Measurements from ENCODE around the gene TAF12.
A peak's percentile ranks its signal among the peaks of the same experiment; 100 is the strongest.
"Not testable (repeated sequence)": the region's sequence is repeated elsewhere in the genome, so short reads cannot be mapped to it uniquely, and the experiment has no call there.

TAF12 gene

GRCh38 chr1:28644494-28644893 is 1.6 kb upstream of the TAF12 start:
- no peak for DNase-seq

- no peak for DNase-seq
Measured at GRCh38 chr1:28642056-28642846, 616 bp downstream of the TAF12 start.

GRCh38 chr1:28640766-28641165 is 2.1 kb downstream of the TAF12 start:
- DNase-seq, result no peak

- DNase-seq, result no peak
Measured at GRCh38 chr1:28632560-28632959, 10.3 kb downstream of the TAF12 start.

- no peak for DNase-seq
Measured at GRCh38 chr1:28631713-28632112, 11.2 kb downstream of the TAF12 start.

GRCh38 chr1:28613175-28613574 is 29.7 kb downstream of the TAF12 start:
- DNase-seq, result no peak

GRCh38 chr1:28606771-28607170 is 36.1 kb downstream of the TAF12 start:
- DNase-seq, result no peak

- no peak for DNase-seq
Measured at GRCh38 chr1:28604962-28605361, 37.9 kb downstream of the TAF12 start.

- no peak for DNase-seq
Measured at GRCh38 chr1:28604411-28604810, 38.5 kb downstream of the TAF12 start.

- peak; percentile 26 to 70 for DNase-seq
Measured at GRCh38 chr1:28602536-28603439, 40.1 kb downstream of the TAF12 start.

- no peak for DNase-seq
Measured at GRCh38 chr1:28601696-28602095, 41.2 kb downstream of the TAF12 start.

GRCh38 chr1:28596276-28596675 is 46.6 kb downstream of the TAF12 start:
- not testable (repeated sequence) for DNase-seq

- no peak for DNase-seq
Measured at GRCh38 chr1:28595412-28596191, 47.3 kb downstream of the TAF12 start.

- DNase-seq, result not testable (repeated sequence)
Measured at GRCh38 chr1:28594686-28595411, 48.0 kb downstream of the TAF12 start.

GRCh38 chr1:28593988-28594356 is 48.9 kb downstream of the TAF12 start:
- DNase-seq, result not testable (repeated sequence)

- DNase-seq, result no peak
Measured at GRCh38 chr1:28592321-28593071, 50.4 kb downstream of the TAF12 start.

- DNase-seq, result peak in 1 of 2 experiments; percentile 4
Measured at GRCh38 chr1:28591708-28592320, 51.1 kb downstream of the TAF12 start, which contains the start of gene RAB42. Gene RAB42, plus strand, starts transcription at chr1:28592265. Its CDS starts 247 bp downstream, at chr1:28592512.

GRCh38 chr1:28586585-28587391 is 56.1 kb downstream of the TAF12 start:
- DNase-seq, result not testable (repeated sequence)

- DNase-seq, result no peak
Measured at GRCh38 chr1:28582248-28582615, 60.6 kb downstream of the TAF12 start.
